Peyer's patch (tissue), 4 donors: ENCODE data around the gene SRRM3.

Experiments used
- CTCF ChIP-seq, 6 experiments: fragments of 450-650 bp in 4 of 6; fragments of 200-600 bp in 2 of 6; sonication (generic) in 1 of 6; IDR thresholded peaks; one replicate each; pipeline ENCODE4 v1.5.1; 2017 to 2019; ENCODE audit warnings: antibody characterized with exemption in 6 of 6, mild to moderate bottlenecking in 3 of 6, moderate library complexity in 1 of 6
- POLR2A ChIP-seq, 2 donors: fragments of 450-650 bp; IDR thresholded peaks; one replicate each; pipeline ENCODE4 v1.5.1; 2017; ENCODE audit warnings: antibody characterized with exemption in 2 of 2, mild to moderate bottlenecking in 2 of 2, moderate library complexity in 2 of 2

GRCh38 chr7:76193466-76193865 is 8.2 kb upstream of the SRRM3 start:
- TF ChIP-seq POLR2A (IDR thresholded peaks at IDR 0.05) (no peak), CTCF (IDR thresholded peaks at IDR 0.05) (no peak)
